Measurements from ENCODE around the gene CNGA3.
"Not testable (repeated sequence)": the region's sequence is repeated elsewhere in the genome, so short reads cannot be mapped to it uniquely, and the experiment has no call there.

The CNGA3 gene

DNA sequence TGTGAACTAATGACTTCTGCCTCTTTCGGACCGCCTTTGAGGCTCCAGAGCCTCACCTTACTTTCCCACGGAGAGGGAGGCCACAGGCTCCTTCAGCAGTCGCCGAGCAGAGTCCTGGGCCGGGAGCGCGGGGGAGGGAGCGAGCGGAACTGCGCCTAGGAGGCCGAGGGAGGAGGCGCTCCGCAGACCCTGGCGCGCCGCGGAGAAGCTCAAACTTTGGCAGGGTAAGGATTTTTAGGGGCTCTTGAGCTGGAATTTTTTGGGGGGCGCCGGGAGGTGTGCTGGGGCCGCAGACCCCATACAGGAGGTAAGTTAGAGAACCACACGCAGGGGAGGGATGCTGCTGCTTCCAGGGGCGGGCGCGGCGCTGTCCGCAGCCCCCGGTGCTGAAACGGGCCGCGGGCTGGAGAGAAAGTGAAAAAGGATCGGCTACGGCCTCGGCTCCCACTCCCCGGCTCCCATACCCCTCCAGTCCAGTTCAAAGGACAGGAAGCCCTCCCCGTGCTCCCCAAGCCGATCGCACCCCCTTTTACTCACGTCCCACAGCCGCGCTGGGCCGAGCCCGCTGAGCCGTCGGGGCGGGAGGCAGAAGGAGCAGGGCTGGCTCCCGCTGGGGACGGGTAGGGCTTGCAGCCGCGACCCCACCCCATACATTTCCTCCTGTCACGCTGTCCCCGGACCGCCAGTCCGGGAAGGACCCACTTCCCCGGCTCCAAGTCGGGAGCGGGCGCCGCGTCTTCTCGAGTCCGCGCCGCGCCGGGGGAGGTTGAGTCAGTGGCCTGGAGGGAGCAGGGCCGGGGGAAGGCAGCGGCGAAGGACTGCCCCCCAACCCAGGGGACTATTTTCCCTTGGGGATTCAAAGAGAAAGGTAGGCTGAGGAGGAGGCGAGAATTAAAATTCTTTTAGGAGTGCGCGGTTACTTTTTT is at the start of gene CNGA3:
TSS of gene CNGA3 (plus strand) at position 146 of the 926 bp plus-strand sequence. CDS start 23,520 bp downstream, outside the sequence.
- no peak for DNase-seq

DNA sequence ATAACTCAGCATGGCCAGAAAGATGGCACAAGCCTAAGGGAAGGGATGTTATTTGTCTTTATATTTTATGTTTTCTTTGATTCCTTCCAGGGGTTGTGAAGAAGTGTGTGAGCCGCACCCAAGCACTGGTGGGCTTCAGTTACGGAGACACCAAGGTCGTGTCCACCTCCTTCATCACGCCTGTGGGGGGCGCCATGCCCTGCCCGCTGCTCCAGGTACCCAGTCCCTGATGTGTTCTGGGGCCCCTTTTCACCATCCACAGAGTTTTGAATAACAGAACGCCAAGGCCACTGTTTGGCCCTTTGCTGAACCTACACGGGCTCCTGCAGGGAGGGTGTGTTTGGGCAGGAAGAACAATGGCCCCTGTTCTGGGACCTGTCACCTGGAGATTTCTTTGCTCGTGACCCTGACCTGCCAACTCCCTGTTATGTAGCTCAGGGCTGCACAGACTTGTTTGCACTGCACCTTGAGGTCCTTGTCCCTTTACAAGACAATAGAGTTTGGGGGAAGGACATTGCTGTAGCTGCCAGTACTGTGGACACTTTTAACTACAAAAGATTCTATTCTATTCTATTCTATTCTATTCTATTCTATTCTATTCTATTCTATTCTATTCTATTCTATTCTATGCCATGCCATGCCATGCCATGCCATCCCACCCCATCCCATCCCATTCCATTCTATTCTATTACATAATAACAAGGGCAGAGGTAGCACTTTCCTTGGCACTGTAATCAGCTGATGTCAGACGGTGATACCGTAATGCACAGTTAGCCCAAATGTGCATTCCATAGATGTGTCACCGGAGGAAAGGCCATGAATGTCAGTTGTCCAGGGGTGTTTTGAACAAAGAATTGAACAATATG is 48.2 kb upstream of the CNGA3 start:
- DNase-seq, result no peak

DNA sequence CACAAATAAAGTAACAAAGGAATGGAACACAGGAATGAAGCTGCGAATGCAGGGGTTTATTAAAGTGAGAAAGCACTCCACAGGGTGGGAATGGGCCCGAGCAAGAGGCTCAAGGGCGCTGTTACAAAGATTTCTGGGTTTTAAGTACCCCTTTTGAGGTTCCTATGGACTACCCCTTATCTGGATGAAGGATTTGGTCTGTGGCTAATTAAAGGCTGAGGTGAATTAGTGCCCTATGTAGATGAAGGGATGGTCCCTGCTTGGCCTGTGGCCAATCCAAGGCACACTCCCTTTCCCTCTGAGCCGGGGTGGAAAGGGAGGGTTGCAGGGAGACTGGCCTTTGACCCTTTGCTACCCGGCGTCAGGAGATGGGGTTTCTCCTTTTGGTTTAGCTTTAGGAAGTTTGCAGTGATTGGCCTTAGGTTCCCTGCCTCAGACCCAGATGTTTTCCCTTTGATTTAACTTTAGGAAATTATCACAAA is 47.5 kb upstream of the CNGA3 start:
- no peak for DNase-seq

DNA sequence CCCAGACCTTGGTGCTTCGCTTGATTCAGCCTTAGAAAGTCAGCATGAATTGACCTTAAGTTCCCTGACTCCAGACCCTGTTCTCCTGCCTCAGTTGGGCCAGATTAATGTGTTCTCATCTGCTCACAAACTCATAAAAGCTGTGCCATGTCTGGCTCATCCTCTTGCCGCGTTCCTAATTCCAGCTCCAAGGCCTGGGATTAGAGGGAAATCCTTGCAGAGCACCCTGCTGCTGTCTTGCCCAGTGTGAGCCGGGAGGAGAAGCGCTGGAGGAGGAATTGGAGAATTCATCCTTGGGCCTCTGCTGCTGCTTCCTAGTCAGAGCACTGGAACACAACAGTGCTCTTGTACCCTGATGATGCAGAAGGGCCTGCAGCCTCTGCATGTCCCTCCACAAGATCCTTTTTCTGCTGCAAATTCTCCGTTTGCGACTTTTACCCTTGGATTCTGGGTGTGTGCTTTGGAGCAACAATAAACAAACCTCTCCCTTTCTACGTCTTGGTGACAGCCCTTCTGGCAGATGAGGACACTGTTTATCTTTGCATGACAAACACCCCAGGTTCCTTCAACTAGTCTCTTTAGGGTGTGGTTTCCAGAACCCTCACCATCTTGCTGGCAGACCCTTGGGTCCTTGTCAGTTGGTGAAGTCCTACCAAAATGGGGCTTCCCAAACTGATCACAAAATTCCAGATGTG is 46.9 kb upstream of the CNGA3 start:
- no peak for DNase-seq

DNA sequence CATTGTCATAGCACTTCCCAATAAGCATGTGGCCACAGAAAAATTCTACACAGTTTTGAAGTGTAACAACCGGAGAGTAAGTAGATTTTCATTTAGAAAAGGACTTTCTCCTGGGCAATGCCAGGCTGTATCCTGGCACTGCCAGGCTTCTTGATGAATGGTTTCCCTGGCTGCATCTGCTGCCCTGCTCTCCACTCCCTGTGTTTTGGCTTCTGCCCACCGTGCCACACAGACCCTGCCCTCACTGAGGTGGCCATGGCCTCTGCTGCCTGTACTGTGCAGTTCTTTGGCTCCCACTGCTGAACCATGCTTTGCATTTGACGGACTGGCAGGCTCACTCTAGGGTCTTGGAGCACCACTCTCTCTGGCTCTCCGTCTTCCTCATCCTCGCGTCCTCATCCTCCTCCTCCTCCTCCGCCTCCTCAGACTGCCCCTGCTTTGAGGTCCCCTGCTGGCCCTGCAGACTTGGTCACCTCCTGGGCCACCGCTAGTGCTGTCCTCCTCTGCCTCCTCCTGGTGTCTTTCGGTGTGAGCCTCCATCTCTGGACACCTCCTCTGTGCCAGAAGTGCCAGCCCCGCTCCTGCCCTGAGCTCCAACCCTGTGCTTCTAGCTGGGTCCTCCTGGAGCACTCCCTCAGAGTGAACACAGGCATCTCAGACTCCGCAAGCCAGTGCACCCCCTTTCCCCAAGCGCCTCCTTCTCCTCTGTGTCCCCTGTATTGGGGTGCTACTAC is 45.9 kb upstream of the CNGA3 start:
- no peak for DNase-seq

DNA sequence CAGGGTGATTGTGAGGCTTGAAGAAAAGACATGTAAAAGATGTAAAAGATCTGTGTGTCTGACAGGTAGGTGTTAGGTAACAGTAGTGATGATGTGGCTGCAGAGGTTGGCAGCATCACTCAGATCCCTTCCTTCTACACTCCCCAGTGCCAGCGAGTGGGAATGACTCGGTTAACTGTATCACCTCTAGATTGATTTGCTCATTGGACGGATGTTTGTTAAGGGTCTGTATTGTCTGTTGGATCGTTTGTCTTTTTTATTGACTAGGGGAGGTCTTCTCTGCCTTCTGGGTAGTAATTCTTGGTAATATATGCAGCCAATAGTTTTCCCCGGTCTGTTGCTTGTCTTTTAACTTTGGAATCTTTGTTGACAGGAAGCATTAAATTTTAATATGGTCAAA is 44.8 kb upstream of the CNGA3 start:
- no peak for DNase-seq

DNA sequence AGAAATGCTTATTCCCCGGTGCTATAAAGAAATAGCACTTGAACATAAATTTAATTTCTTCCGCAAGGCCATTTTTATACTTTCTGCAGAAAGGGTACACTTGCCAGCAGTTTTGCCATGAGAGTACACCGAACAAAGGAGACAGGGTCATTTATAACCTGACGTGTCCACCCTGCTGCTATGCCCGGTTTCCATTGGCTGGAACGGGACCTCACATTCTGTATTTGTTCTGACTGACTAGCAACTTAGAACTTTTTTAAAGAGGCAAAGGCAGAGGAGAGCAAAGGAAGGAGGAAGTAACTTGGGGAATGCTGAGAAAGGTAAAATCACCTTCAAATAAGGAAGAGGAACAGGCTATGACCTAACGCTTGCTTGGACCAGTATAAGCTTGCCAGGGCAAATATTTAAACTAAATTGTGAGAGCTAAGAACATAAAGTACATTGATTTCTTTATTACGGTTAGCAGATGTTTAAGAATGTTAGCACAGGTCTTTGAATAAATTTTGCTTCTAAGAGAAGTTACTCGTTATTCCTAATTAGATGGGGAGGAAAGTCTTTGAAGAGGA is 39.0 kb upstream of the CNGA3 start:
- not testable (repeated sequence) for DNase-seq

DNA sequence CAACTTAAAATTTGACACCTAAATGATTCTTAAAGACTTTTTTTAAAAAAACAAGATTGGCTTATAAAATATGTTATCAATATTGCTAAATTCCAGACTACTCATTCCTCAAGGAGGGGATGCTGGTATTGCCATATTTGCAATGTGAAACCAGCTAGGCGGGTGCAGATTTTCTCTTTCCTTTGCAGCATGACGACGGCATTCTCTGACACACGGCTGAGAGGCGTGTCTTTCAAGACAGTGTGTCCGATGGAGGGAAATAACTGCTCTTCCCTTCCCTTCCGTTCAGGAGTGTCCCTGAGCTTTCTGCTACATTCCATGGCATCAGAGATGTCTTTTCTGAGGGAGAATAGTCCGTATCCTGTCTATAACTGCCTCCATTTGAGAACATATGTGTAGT is 38.2 kb upstream of the CNGA3 start:
- DNase-seq, result no peak

DNA sequence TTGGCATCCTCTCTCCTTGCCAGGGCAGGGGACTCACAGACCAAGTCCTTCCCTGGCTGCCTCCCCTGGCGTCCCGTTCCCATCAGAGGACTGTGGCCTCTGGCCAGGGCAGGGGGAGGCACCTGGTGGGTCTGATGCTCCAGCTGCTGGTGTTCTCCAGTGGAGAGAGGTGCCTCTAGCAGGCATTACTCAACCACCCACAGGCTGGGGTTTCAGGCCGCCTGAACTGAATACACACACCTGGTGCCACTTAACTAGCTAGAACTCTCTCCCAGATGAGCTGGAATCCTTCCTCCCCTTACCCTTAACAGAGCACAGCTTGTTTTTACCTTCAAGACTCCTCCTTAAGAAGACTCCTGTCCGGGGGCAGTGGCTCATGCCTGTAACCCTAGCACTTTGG is 37.7 kb upstream of the CNGA3 start:
- DNase-seq, result no peak

DNA sequence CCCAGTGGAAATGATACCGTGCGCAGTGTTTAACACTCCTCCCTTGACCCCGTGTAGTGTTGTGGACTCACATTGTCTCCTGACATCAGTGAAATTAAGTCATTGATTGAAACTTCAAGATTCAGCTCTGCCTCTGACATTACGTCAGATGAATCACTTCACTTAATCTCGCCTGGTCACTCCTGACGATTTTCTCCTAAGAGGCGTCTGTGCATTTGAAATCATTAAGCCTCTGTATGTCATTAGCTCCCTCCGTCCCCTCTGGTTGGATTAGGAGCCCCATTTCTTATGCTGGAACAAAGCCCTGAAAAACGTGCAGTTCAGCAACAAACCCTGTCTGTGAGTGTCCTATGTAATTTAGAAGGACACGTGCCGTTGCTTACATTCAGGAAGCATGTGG is 36.7 kb upstream of the CNGA3 start:
- no peak for DNase-seq

DNA sequence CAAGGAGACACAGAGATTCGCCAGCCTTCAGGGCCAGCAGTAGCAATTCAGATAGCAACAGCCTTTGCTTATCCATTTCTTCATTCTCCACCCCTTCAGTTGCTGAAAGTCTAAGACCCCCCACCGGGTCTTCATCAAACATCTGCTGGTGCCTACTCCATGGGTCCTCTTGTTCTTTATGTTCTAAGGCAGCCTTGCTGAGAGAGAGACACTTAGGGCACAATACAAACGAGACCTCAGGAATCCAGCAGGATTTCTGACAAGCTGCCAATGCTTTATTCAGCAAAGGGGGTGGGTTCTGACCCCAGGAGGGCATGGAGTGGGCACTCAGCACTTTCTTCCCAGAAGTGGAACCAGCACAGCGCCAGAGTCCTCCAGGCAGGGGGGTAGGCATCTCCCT is 36.2 kb upstream of the CNGA3 start:
- DNase-seq, result no peak

DNA sequence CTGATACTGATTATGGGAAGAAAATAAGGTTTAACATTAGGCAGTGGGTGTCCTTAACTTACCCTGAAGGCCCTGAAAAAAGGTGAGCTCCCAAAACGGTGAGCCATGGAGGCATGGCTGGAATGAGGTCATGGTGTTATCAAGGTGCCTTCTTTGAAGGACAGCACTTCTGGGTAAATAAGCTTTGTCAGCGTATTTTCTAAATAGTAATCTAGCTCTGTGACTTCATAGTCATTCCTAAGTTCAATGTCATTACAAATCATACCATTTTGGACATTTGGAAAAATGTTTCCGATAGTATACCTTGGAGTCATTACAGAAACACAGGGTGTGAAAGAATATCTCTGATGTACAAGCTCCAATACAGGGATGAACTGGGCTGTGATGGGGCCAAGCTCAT is 35.2 kb upstream of the CNGA3 start:
- DNase-seq, result no peak

DNA sequence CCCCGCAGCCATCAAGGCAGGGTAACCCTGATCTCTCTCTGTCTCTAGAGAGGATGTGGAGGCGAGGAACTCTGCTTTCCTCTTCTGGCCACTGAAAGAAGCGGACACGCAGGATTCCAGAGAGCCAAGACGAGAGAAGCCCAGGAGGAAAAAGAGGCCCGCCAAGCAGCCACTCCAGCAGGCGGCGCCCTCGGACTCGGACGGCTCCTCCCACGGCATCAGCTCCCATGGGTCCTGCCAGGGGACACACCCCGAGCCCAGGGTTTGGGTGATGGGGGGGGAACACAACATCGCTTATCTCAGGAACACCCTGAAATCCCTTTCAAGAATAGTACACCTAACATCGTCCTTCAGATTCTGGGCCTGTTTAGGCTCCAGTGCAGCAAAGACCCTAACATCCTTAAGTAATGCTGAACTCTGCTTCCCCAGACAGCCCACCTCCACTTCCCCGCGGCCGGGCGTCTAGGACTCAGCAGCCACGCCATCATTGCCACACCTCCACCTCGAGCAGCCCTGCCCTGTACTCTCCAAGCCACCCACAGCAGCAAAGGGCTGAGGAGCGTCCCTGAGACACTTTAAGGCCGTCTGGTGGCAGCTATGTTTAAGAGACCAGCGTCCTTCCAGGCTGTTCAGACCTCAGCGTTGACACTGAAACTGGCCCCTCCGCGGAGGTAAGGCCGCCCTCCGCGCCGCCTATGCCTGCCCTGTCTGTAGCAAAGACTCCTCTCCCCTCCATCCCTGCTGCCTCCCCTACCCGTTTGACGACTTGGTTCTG is 34.3 kb upstream of the CNGA3 start:
- DNase-seq, result no peak

DNA sequence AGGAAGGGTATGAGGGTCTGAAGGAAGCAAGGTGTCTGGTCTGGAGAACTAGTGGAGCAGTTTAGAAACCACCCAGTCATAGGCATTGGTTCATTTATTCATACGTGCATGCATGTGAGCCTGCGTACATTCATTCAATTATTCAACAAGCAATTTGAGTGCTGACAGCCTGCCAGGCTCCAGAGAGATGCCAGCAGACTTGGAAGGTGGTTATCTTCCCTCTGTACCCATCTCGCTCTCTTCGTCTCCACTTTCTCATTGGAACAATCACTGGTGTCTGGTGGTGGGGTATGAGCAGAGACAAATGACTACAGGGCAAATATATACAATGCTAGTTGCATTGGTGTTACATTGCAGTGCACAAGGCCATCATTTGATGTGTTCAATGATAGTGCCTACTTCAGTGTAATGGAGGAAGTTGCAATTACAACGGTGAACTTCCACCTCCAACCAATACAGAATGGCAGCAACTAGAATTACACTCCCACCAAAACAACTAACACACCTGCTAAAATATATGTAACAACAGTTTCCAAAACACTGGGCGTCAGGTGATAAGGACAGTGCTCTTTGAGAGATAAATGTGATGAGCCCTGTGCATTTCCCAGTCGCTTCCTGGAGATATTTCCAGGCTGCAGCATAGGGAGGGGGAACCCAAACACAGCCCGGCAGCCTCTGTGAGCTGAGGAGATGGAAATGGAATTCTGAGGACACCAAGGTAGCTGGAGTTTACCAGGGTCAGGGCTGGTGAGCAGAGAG is 32.6 kb upstream of the CNGA3 start:
- no peak for DNase-seq

DNA sequence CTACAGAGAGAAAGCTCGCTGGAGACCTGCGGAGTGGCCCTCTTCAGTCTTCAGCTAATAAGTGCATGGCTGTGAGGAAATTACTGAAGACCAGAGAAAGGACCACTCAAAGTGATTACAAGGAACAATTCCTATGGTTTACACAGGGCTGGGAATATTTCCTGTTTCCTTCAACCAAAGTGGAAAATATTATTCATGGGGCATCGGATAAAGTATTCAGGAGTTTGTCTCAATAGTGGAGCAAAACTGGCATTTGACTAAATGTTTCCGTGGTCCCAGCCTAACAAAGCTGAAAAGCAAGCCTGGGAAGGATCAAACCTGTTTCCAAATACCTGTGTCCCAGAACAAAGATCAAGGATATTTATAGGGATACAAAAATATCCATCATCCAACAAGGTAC is 32.0 kb upstream of the CNGA3 start:
- DNase-seq, result no peak

DNA sequence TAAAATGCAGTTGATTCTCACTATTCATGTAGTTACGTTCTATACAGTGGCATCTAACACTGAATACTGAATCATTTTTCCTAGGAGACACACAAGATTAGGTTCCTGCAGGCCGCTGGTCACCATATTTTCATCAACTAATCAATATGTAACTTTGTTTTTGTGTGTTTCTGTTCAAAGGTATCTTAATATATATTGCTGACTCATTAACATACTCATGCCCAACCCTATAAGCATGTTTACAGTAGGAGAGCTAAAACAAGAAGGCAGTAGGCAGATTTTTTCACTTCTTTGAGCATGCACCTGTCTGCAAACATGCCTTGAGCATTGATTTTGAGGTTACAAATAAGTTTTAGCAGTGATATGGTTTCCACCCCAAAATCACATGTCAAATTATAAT is 30.3 kb upstream of the CNGA3 start:
- no peak for DNase-seq

DNA sequence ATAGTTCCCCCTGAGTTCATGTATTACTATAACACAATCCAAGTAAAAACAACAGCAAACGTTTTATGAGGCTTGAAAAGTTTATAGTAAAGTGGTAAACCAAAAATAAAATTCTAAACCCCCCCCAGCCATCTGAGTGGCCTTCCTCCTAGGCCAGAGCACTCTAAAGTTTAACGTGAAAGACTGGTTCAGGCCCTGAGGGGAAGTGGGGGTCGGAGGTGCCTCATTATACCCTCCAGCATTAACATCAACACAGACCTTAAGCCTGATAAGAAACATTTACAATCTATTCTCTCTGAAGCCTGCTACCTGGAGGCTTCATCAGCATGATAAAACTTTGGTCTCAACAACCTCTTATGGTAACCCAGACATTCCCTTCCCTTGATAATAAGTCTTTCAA is 29.0 kb upstream of the CNGA3 start:
- DNase-seq, result no peak

DNA sequence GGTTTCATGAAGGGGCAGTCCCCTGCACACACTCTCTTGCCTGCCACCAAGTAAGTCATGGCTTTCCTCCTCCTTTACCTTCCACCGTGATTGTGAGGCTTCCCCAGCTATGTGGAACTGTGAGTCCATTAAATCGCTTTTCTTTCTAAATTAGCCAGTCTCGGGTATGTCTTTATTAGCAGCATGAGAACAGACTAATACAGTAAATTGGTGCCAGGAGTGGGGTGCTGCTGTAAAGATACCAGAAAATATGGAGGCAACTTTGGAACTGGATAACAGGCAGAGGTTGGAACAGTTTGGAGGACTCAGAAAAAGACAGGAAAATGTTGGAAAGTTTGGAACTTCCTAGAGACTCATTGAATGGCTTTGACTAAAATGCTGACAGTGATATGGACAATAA is 26.1 kb upstream of the CNGA3 start:
- not testable (repeated sequence) for DNase-seq

DNA sequence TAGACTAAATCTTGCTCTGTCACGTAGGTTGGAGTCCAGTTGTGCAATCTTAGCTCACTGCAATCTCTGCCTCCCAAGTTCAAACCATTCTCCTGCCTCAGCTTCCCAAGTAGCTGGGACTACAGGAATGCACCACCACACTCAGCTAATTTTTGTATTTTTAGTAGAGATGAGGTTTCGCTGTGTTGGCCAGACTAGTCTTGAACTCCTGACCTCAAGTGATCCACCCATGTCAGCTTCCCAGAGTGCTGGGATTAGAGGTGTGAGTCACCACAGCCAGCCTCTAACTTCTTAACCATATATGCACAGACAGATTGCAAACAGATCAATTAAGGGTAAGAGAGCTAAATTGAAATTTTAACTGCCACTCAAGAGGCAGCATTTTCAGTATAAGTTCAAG is 22.1 kb upstream of the CNGA3 start:
- no peak for DNase-seq

DNA sequence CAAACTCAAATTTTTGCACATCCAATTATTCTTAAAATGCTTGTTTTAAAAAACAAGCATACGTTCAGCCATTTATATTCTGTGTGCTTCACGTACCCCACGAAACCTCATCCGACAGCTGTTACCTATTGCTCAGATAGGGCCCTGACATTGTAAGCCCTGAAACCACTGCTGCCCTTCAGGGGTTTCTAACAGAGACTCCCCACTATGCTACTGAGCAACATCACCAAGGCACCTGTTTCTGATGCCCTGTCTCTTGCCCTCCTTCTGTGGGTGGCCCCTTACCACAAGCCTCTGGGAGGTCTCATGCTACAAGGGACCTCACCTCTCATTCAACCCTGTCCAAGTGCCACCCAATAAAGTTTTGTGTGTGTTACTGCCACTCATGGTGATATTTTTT is 18.5 kb upstream of the CNGA3 start:
- no peak for DNase-seq

DNA sequence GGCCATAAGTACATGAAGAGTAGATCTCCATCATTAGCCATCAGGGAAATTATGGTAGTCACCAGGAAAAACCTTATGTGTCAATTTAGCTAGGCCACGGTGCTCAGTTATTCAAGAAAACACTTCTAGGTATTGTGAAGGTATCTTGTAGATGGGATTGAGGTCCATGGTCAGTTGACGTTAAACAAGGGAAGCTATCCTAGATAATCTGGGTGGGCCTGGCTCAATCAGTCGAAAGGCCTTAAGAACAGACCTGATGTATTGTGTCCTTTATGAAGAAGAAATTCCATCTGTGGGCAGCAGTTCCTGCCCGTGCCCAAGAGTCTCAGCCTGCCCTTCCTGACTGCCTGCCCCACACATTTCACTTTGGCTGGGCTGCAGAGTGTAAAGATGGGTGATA is 16.7 kb upstream of the CNGA3 start:
- DNase-seq, result no peak

Data from CD4-positive, alpha-beta T cell treated with Interleukin-12 subunit alpha and Interleukin-12 subunit beta, for 1 hour (primary cell).